GM18520 (cell line): Measurements from ENCODE around the gene S1PR2.

Experiments
- ATAC-seq: cut with Tn5 transposase; IDR thresholded peaks from one replicate; pipeline ENCODE4 v1.9.1; 2021; ENCODE audit not compliant: unreplicated experiment

The S1PR2 gene, protein sequence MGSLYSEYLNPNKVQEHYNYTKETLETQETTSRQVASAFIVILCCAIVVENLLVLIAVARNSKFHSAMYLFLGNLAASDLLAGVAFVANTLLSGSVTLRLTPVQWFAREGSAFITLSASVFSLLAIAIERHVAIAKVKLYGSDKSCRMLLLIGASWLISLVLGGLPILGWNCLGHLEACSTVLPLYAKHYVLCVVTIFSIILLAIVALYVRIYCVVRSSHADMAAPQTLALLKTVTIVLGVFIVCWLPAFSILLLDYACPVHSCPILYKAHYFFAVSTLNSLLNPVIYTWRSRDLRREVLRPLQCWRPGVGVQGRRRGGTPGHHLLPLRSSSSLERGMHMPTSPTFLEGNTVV

DNA sequence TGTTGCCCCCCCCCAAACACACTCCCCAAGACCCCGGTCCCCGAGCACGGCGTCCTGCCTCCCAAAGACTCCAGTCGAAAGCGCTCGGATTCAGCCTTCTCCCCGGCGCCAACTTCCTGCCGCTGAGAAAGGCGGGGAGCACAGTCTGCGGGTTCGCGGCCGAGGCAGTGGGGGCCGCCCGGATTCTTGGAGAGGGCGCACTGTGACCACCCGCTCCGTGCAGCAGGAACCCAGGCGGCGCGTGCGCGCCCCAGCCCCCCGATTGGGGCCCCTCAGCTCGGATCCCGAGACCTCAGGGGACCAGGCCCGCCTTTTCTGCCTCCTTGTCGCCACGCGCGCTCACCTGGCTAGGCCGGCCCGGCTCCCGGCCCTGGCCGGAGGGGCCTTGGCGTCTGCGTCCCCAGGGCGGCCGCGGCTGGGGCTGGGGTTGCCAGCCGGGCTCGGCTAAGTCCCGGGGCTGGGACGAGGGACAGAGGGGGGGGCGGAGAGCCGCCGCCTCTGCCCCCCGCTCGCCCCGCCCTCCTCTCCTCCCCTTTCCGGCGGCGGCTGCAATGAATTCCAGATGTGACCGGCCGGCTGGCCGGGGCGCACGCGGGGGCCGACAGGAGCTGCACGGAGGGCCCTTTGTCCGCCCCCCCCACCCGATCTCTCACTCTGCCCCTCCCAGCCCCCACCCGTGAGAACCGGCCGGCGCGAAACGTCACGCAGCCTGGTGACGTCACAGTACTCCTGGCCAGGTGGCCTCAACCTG is at the start of gene S1PR2:
S1PR2 (minus strand) TSS at position 471 of the 751 bp plus-strand sequence. CDS start 6,426 bp downstream, outside the sequence.
- ATAC-seq: peak; percentile 21

- no peak for ATAC-seq
These were observed 48.8 kb upstream of the S1PR2 start for GRCh38 chr19:10279737-10280442.

- ATAC-seq: no peak
These were observed 47.8 kb upstream of the S1PR2 start for GRCh38 chr19:10278935-10279334.

- ATAC-seq: no peak
These were observed 46.9 kb upstream of the S1PR2 start for GRCh38 chr19:10277795-10278589.

- ATAC-seq: no peak
These were observed 43.5 kb upstream of the S1PR2 start for GRCh38 chr19:10274589-10274988.

GRCh38 chr19:10271543-10272086 is 40.5 kb upstream of the S1PR2 start:
- no peak for ATAC-seq

- peak; percentile 35 for ATAC-seq
These were observed 39.7 kb upstream of the S1PR2 start, which contains the start of gene ICAM1 for GRCh38 chr19:10270616-10271394. Gene ICAM1 (plus strand): TSS chr19:10271120. CDS start chr19:10271160, 40 bp downstream.

GRCh38 chr19:10270180-10270615 is 39.1 kb upstream of the S1PR2 start:
- peak; percentile 40 for ATAC-seq

- ATAC-seq: peak; percentile 29
These were observed 38.4 kb upstream of the S1PR2 start for GRCh38 chr19:10269333-10270179.

GRCh38 chr19:10268071-10268470 is 36.9 kb upstream of the S1PR2 start:
- ATAC-seq: no peak

DNA sequence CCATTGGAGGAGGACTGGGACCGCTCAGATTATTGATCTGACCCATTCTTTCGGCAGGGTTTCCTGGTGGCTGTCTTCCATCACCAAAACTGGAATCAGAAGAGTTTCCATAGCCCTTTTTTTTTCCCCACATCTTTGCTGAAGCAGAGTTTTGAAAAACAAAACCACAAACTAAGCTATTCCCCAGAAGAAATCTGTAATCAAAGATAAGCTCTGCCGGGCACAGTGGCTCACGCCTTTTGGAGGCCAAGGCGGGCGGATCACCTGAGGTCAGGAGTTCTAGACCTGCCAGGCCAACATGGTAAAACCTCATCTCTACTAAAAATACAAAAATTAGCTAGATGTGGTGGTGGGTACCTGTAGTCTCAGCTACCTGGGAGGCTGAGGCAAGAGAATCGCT is 35.6 kb upstream of the S1PR2 start:
- no peak for ATAC-seq

DNA sequence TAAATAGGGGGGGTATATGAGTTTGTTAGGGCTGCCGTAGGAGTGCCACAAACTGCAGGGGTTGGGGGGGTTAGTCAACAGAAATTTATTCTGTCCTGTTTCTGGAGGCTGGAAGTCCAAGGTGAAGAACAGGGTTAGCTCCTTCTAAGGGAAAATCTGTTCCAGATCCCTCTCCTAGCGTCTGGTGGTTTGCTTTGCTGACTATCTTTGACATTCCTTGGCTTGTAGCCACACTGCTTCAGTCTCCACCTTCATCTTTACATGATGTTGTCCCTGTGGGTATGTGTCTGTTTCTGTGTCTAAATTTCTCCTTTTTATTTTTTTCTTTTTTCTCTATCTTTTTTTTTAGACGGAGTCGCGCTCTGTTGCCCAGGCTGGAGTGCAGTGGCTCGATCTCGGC is 31.6 kb upstream of the S1PR2 start:
- no peak for ATAC-seq

DNA sequence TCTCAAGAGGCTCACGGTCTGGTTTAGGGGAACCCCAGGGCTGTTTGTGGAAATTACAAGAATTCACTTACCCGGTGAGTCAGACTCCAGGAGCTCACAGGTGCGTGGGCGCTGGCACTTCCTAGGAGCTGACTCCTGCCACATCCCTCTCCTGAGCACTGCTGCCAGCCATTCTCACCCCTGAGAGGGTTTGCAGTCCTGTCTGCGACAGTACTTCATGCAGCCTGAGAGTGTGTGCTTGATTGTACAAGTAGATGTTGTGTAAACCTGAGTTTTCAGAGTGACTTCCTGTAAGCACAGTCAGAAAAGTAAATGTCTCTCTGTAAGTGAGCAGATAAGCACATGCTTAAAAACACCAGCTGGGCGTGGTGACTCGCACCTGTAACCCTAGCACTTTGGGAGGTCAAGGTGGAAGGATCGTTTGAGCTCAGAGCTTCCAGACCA is 29.0 kb upstream of the S1PR2 start:
- ATAC-seq: no peak

GRCh38 chr19:10259162-10259905 is 28.2 kb upstream of the S1PR2 start:
- ATAC-seq: no peak

DNA sequence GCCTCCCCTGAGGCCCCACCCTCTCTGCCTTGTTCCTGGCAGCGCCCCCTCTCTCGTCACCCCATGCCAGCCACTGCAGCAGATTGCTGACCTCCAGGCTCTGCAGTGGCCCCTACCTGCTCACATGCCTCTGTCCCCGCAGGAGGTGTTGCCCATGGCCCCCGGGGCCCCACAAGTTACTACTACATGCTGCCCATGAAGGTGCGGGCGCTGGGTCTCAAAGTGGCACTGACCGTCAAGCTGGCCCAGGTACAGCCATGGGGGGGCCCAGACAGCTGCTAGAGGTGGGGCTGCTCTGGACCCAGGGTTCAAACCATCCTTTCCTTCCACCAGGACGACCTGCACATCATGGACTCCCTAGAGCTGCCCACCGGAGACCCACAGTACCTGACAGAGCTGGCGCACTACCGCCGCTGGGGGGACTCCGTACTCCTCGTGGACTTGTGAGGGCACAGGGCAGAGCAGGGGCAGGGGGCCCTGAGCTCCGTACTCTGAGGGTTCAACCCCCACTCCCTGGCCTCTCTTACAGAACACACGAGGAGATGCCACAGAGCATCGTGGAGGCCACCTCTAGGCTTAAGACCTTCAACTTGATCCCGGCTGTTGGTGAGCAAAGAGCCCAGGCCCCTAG is 27.1 kb upstream of the S1PR2 start:
- no peak for ATAC-seq

DNA sequence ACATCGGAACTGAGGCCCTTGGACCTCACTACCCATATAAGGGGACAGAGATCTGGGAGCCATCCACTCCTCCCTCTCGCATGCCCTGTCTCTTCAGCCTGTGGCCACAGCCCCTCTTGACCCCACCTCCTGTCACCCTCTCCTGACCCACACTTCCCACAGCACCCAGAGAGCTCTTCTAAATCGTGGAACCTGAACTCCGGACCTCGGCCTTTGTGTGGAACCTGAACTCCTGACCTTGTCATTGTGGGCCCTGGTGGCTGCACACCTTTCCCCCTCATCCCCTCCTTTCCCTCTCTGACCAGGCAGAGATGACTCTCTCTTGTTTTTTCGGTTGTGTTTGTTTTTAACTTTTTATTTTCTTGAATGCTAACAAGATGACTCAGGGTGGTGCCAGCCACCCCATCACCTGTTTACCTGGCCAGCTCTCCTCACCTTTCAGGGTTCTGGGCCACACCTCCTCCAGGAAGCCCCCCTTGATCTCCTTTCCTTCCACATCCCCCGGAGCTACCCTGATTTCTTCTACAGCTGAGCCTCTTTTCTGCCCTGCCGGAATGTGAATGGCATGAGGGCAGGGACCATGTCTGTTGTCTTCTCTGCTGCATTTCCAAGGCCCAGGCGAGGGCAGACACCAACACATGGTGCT is 26.0 kb upstream of the S1PR2 start:
- no peak for ATAC-seq

- ATAC-seq: no peak
These were observed 25.4 kb upstream of the S1PR2 start for GRCh38 chr19:10256551-10256950.
